NCI-H1694 (cell line): Measurements from ENCODE around the gene DHX40.
"Not testable (repeated sequence)": the region's sequence is repeated elsewhere in the genome, so short reads cannot be mapped to it uniquely, and the experiment has no call there.

Experiments
- DNase-seq: peaks from one replicate; lab custom pipeline; 2025; lab: John Stamatoyannopoulos, UW

DHX40 gene

GRCh38 chr17:59565171-59565958, at the start of gene DHX40:
Gene DHX40, plus strand, starts transcription at chr17:59565610. Its CDS starts 62 bp downstream, at chr17:59565672.
- peak; percentile 90 for DNase-seq

GRCh38 chr17:59516451-59516850, 49.0 kb upstream of the DHX40 start:
- no peak for DNase-seq

GRCh38 chr17:59519132-59519531, 46.3 kb upstream of the DHX40 start:
- DNase-seq, result no peak

GRCh38 chr17:59520251-59520650, 45.2 kb upstream of the DHX40 start:
- no peak for DNase-seq

GRCh38 chr17:59521465-59522126, 43.8 kb upstream of the DHX40 start:
- peak; percentile 71 for DNase-seq

GRCh38 chr17:59524930-59525329, 40.5 kb upstream of the DHX40 start:
- DNase-seq, result not testable (repeated sequence)

- no peak for DNase-seq
These were observed 39.7 kb upstream of the DHX40 start for GRCh38 chr17:59525668-59526067.

GRCh38 chr17:59526451-59526850, 39.0 kb upstream of the DHX40 start:
- no peak for DNase-seq

GRCh38 chr17:59527325-59527917, 38.0 kb upstream of the DHX40 start:
- DNase-seq, result no peak

- DNase-seq, result no peak
These were observed 37.5 kb upstream of the DHX40 start for GRCh38 chr17:59527931-59528330.

GRCh38 chr17:59530531-59530930, 34.9 kb upstream of the DHX40 start:
- no peak for DNase-seq

GRCh38 chr17:59533694-59534093, 31.7 kb upstream of the DHX40 start:
- no peak for DNase-seq

- peak; percentile 25 for DNase-seq
These were observed 30.8 kb upstream of the DHX40 start for GRCh38 chr17:59534583-59534982.

- DNase-seq, result no peak
These were observed 27.1 kb upstream of the DHX40 start for GRCh38 chr17:59538195-59538909.

- no peak for DNase-seq
These were observed 22.3 kb upstream of the DHX40 start for GRCh38 chr17:59542960-59543635.

GRCh38 chr17:59545942-59546341, 19.5 kb upstream of the DHX40 start:
- DNase-seq, result no peak

- no peak for DNase-seq
These were observed 18.1 kb upstream of the DHX40 start for GRCh38 chr17:59547131-59547915.

GRCh38 chr17:59548985-59549384, 16.4 kb upstream of the DHX40 start:
- not testable (repeated sequence) for DNase-seq

- DNase-seq, result no peak
These were observed 14.7 kb upstream of the DHX40 start for GRCh38 chr17:59550703-59551102.

GRCh38 chr17:59558039-59558438, 7.4 kb upstream of the DHX40 start:
- no peak for DNase-seq

- DNase-seq, result peak; percentile 11
These were observed 6.5 kb upstream of the DHX40 start for GRCh38 chr17:59558953-59559352.
